HEK293 (cell line): ENCODE measurements around the gene TSR3.

Experiments used
- CTCF ChIA-PET: fragments of 350-600 bp; formaldehyde crosslinking; extraction: SDS; loops from one replicate; lab custom pipeline; 2021; ENCODE audit warnings: antibody characterized with exemption; lab: Yijun Ruan, JAX
- POLR2A ChIA-PET: fragments of 300-600 bp; formaldehyde crosslinking; extraction: SDS; loops from one replicate; lab custom pipeline; 2020; ENCODE audit warnings: antibody characterized with exemption, inconsistent platforms; lab: Yijun Ruan, JAX
- H3K27ac ChIP-seq: fragments of 200-500 bp; sonication (Bioruptor generic); 2 replicates; pipeline ENCODE4 v1.5.1; 2014; ENCODE audit warnings: low read depth, low read length, control low read depth, inconsistent platforms; ENCODE audit errors: extremely low read depth
- H3K36me3 ChIP-seq, 2 experiments: fragments of 200-500 bp in 1 of 2; sonication (Bioruptor generic) in 1 of 2; 1 replicate in 1 of 2; 2 replicates in 1 of 2; pipeline ENCODE4 v1.5.1; 2014 to 2017; ENCODE audit warnings: inconsistent platforms in 2 of 2, low read length in 2 of 2; ENCODE audit not compliant: control insufficient read depth in 2 of 2, insufficient read depth in 1 of 2
- H3K4me1 ChIP-seq: fragments of 200-500 bp; sonication (Bioruptor generic); 2 replicates; pipeline ENCODE4 v1.5.1; 2014; ENCODE audit warnings: mild to moderate bottlenecking, low read length, inconsistent platforms; ENCODE audit not compliant: control insufficient read depth, insufficient read depth
- H3K4me3 ChIP-seq: 2 replicates; pipeline ENCODE4 v1.5.1; 2011; ENCODE audit warnings: low read depth, mild to moderate bottlenecking, control low read depth, low read length, moderate library complexity
- H3K9me3 ChIP-seq: fragments of 200-500 bp; sonication (Bioruptor generic); 2 replicates; pipeline ENCODE4 v1.5.1; 2014; ENCODE audit warnings: low read depth, low read length, inconsistent platforms; ENCODE audit not compliant: control insufficient read depth, insufficient read depth
- BCL11B ChIP-seq: fragments of 450-650 bp; formaldehyde crosslinking; IDR thresholded peaks from 2 replicates; pipeline ENCODE4 v1.5.1; 2016; ENCODE audit warnings: low read depth, missing biosample characterization, missing genetic modification characterization
- CTCF ChIP-seq: fragments of 450-650 bp; formaldehyde crosslinking; IDR thresholded peaks from 2 replicates; pipeline ENCODE4 v1.5.1; 2016; ENCODE audit warnings: missing biosample characterization, missing genetic modification characterization
- GLI2 ChIP-seq: fragments of 450-650 bp; formaldehyde crosslinking; IDR thresholded peaks from 2 replicates; pipeline ENCODE4; 2017; ENCODE audit warnings: missing biosample characterization, missing genetic modification characterization, low read depth, borderline replicate concordance
- GLIS2 ChIP-seq: fragments of 450-650 bp; formaldehyde crosslinking; IDR thresholded peaks from 2 replicates; pipeline ENCODE4 v1.5.1; 2016; ENCODE audit warnings: missing biosample characterization, missing genetic modification characterization
- PATZ1 ChIP-seq: fragments of 450-650 bp; formaldehyde crosslinking; IDR thresholded peaks from 2 replicates; pipeline ENCODE4 v1.5.1; 2016; ENCODE audit warnings: missing biosample characterization, missing genetic modification characterization
- PRDM1 ChIP-seq: fragments of 450-650 bp; formaldehyde crosslinking; IDR thresholded peaks from 2 replicates; pipeline ENCODE4; 2016; ENCODE audit warnings: missing biosample characterization, missing genetic modification characterization
- PRDM10 ChIP-seq: fragments of 450-650 bp; formaldehyde crosslinking; IDR thresholded peaks from 2 replicates; pipeline ENCODE4 v1.5.1; 2016; ENCODE audit warnings: missing biosample characterization, missing genetic modification characterization
- ZBTB17 ChIP-seq: fragments of 450-650 bp; formaldehyde crosslinking; IDR thresholded peaks from 2 replicates; pipeline ENCODE4 v1.5.1; 2016; ENCODE audit warnings: missing biosample characterization, missing genetic modification characterization
- ZNF2 ChIP-seq: fragments of 450-650 bp; formaldehyde crosslinking; IDR thresholded peaks from 2 replicates; pipeline ENCODE4 v1.5.1; 2016; ENCODE audit warnings: missing biosample characterization, missing genetic modification characterization
- ZNF341 ChIP-seq: fragments of 450-650 bp; formaldehyde crosslinking; IDR thresholded peaks from 2 replicates; pipeline ENCODE4; 2016; ENCODE audit warnings: low read depth, missing biosample characterization, missing genetic modification characterization
- ZNF423 ChIP-seq: fragments of 450-650 bp; formaldehyde crosslinking; IDR thresholded peaks from 2 replicates; pipeline ENCODE4 v1.5.1; 2016; ENCODE audit warnings: missing biosample characterization, missing genetic modification characterization
- ZNF449 ChIP-seq: fragments of 450-650 bp; formaldehyde crosslinking; IDR thresholded peaks from 2 replicates; pipeline ENCODE4 v1.5.1; 2017; ENCODE audit warnings: missing biosample characterization, mild to moderate bottlenecking, missing genetic modification characterization, moderate library complexity
- ZNF596 ChIP-seq: fragments of 450-650 bp; IDR thresholded peaks from 2 replicates; pipeline ENCODE4 v1.5.0; 2018; ENCODE audit warnings: missing biosample characterization, mild to moderate bottlenecking, missing genetic modification characterization, moderate library complexity
- ZNF645 ChIP-seq: fragments of 450-650 bp; formaldehyde crosslinking; IDR thresholded peaks from 2 replicates; pipeline ENCODE4; 2016; ENCODE audit warnings: missing biosample characterization, missing genetic modification characterization

Gene TSR3

GRCh38 chr16:1335996-1336395 is 15.7 kb downstream of the TSR3 start:
- POLR2A ChIA-PET = interaction anchor here (1.0 kb wide), 1 partner anchor 11 kb away, joined by 3 read pairs; no protein-coding TSS in a partner anchor
- Histone ChIP-seq H3K36me3 (no peaks in the 10 kb centered on the region), H3K4me3 (no peak overlapping the region), H3K4me1 (peaks cover 2% of the 10 kb centered on the region; the same call in 1 of the 2 replicates), H3K9me3 (no peaks in the 10 kb centered on the region), H3K27ac (no peak overlapping the region)
- TF ChIP-seq ZNF596 (tag by site-specific recombination) (no peak), ZBTB17 (tag by site-specific recombination) (no peak), PRDM10 (tag by site-specific recombination) (peak; percentile 34; the same call in 1 of the 2 replicates), PRDM1 (tag by site-specific recombination) (no peak), ZNF423 (tag by site-specific recombination) (no peak), GLIS2 (tag by site-specific recombination) (0 out of 2 replicates have a peak, but pooled peaks have one; percentile 11), ZNF341 (peak; percentile 38; the same call in 1 of the 2 replicates), GLI2 (tag by site-specific recombination) (no peak), BCL11B (no peak), PATZ1 (tag by site-specific recombination) (no peak), ZNF449 (tag by site-specific recombination) (no peak), CTCF (tag by site-specific recombination) (peak; percentile 57; the same call in 1 of the 2 replicates)
- CTCF ChIA-PET = interaction anchor here (0.6 kb wide), 1 partner anchor 394 kb away, joined by 3 read pairs; no protein-coding TSS in a partner anchor

- CTCF ChIA-PET = interaction anchor here (0.6 to 1.2 kb wide), 2 partner anchors 19 to 395 kb away, joined by 3 read pairs; no protein-coding TSS in a partner anchor
- Histone ChIP-seq H3K4me1 (peaks cover 2% of the 10 kb centered on the region; the same call in 1 of the 2 replicates), H3K36me3 (no peaks in the 10 kb centered on the region), H3K4me3 (no peak overlapping the region), H3K9me3 (no peaks in the 10 kb centered on the region), H3K27ac (no peak overlapping the region)
- no peak for TF ChIP-seq ZNF2 (tag by site-specific recombination)
- no peak for TF ChIP-seq ZNF645
- peak; percentile 57 for TF ChIP-seq PRDM10 (tag by site-specific recombination)
- TF ChIP-seq ZBTB17 (tag by site-specific recombination) = no peak
- POLR2A ChIA-PET = interaction anchor here (1.0 to 1.2 kb wide), 2 partner anchors 9 to 11 kb away, joined by 3 read pairs; no protein-coding TSS in a partner anchor
Measured at GRCh38 chr16:1335211-1335971, 16.3 kb downstream of the TSR3 start.
